Dermis lymphatic vessel endothelial cell (primary cell): ENCODE results near the gene TRIP4. TPM values are rescaled to one million over a fixed set of nuclear protein-coding genes. Genes with fewer than 3 reads are reported as not detected.

Source experiments
- total RNA-seq: library from RNA; depleted of rRNA; stranded (reverse); fragments of >200 nt; gene quantifications from 2 replicates; pipeline ENCODE4 v1.2.1, GENCODE V29; 2014

TRIP4 gene
- total RNA-seq = 11.4 and 12.9 TPM in 2 replicates

DNA sequence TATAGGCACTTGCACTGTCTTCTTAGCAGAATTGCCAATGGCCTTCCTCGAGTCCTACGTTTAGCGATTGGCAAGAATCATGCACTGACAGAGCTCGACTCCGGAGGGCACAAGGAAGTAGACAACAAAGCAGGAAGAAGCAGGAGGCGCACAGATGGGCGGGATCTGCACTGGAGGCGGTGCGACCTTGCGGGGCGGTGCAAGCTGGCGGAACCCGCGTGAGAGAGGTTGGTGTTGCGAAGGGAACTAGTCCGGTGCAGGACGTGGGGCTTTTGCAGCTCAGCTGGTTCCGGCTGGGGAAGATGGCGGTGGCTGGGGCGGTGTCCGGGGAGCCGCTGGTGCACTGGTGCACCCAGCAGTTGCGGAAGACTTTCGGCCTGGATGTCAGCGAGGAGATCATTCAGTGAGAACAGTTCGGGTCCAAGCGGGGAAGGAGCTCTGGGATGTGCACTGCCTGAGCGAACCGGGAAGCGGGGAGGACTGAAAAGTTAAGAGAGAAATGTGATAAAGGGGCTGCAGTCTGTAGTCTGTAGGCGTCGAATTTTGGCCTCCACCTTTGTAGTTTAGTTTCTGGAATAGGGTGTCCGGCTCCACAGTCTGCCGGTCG, at the start of gene TRIP4:
TSS of gene TRIP4 (plus strand) at position 275 of the 607 bp plus-strand sequence. CDS start at position 303, 28 bp downstream.

DNA sequence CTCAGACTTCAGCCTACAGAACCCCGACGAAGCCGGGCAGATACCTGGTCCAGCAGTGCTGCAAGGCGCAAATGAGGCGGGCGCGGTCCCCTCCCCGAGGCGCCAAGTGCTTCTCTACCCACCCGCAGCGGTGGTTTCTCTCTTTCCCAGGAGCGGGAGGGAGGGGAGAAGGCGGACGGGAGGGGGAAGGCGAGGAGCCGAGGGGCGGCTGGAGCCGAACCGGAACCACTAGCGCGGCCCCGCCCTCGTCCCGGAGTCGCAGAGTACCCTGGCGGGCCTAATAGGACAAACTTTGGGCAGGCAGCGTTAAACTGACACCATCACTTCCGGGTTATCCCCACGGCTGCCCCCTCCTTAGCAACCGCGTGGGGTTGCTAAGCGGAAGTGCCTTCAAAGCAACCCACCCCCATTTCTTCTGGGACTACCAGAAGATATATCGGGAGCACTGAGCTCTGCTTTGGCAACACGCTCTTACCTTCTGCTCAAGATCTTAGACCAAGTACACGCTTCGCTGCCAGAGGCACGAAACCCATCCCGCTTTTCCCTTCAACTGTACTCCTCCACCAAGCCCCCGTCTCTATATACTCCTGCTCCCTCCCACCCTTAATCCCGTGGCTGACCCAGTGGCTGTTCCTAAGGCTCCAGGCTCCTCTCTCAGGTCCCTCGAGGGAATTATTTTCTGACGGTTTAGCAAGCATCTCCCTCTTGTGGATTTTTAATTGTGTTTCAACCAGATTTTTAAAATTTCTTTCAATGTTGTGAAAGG, 31.5 kb upstream of the TRIP4 start, which contains the start of gene CSNK1G1:
TSS of gene CSNK1G1 (minus strand) at position 230 of the 766 bp plus-strand sequence. CDS start 55,674 bp downstream, outside the sequence.

DNA sequence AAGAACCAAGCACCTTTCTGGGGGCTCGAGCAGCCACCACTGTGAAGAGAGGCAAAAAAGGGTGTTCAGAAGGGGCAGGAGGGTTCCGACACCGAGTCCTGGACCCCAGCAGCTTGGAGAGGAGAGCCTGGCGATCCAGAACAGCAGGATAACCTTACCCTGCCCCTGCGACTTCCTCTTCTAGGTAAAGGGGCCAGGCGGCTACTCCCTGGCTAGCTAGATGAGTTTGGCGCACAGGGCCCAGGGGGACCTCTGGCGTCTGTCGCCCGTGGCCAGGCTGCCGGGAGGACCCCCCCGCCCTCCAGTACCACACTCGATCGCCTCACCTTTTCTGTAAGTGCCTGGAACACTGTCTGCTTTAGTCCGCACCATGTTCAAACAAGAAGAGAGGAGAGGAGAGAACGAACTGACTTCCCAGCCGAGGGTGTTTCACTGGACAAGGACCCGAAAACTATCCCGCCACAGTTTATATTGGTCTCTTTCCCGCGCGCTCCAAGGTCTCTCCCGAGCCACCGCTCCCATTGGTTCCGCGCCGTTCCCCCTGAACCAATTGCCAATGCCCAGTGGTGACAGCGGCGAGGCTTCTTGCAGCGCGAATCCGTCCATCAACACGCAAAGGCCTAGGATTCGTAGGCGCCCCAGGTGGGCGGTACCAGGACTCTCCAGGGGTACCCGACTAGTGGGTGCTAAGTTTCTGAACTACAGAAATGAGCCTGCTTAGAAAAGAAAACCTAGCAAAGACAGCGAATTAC, 6.5 kb upstream of the TRIP4 start, which contains the start of gene PCLAF:
TSS of gene PCLAF (minus strand) at position 442 of the 752 bp plus-strand sequence. CDS start at position 372, 70 bp downstream.

DNA sequence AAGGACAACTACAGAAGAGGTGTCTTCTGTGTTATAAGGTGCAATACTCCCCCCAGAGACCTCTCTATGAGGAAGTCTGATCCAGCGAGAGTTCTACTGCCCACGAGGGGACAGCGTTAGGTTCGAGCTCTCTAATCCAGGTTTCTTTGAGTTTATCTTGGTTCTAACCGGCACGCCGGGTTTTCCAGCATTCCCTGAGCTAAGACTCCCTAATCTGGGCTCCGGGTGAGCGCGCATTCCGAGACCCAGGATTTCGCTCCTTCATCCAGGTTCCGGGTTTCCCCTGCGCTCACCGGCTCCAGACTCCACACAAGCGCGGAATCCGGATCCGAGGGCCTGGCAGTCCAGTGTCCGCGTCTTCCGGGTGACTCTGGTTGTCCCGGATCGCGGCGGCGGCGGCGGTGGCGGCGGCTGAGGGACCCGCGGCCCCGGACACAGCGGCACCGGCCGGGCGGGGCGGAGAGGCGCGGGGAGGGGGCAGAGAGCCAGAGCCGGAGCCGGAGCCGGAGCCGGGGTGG, 72.6 kb downstream of the TRIP4 start, which contains the start of gene ZNF609:
TSS of gene ZNF609 (plus strand) at position 373 of the 518 bp plus-strand sequence. CDS start 38,842 bp downstream, outside the sequence.

Other genes starting within 250 kb of the TRIP4 start
- gene SNX22, start 236.1 kb upstream of the TRIP4 start, total RNA-seq = 0.11 and 0.17 TPM in 2 replicates
- gene PPIB, start 224.8 kb upstream of the TRIP4 start, total RNA-seq = 851 and 883 TPM in 2 replicates
- gene CSNK1G1, start 31.7 kb upstream of the TRIP4 start, total RNA-seq = 17.4 and 25.2 TPM in 2 replicates
- gene PCLAF, start 6.4 kb upstream of the TRIP4 start, total RNA-seq = 11.7 and 28.6 TPM in 2 replicates
- gene ZNF609, start 72.7 kb downstream of the TRIP4 start, total RNA-seq = 15.3 and 16.8 TPM in 2 replicates